SU-DHL-6 (cell line): ENCODE results near the gene TAOK2.

Source experiments
- EZH2phosphoT487 ChIP-seq: fragments of 200-600 bp; sonication (generic), shearing (Covaris generic); conservative IDR thresholded peaks from 2 replicates; pipeline ENCODE4 v1.6.1; 2018; ENCODE audit warnings: mild to moderate bottlenecking, antibody characterized with exemption, low read length, moderate library complexity, mixed read lengths
- TF ChIP-seq, protein P1 (sequence below): fragments of 200-600 bp; sonication (generic); IDR thresholded peaks from one replicate; pipeline ENCODE4 v1.5.1; 2017; ENCODE audit warnings: antibody characterized with exemption, mild to moderate bottlenecking, low read length, moderate library complexity; ENCODE audit not compliant: insufficient read depth, poor library complexity, severe bottlenecking

DNA sequence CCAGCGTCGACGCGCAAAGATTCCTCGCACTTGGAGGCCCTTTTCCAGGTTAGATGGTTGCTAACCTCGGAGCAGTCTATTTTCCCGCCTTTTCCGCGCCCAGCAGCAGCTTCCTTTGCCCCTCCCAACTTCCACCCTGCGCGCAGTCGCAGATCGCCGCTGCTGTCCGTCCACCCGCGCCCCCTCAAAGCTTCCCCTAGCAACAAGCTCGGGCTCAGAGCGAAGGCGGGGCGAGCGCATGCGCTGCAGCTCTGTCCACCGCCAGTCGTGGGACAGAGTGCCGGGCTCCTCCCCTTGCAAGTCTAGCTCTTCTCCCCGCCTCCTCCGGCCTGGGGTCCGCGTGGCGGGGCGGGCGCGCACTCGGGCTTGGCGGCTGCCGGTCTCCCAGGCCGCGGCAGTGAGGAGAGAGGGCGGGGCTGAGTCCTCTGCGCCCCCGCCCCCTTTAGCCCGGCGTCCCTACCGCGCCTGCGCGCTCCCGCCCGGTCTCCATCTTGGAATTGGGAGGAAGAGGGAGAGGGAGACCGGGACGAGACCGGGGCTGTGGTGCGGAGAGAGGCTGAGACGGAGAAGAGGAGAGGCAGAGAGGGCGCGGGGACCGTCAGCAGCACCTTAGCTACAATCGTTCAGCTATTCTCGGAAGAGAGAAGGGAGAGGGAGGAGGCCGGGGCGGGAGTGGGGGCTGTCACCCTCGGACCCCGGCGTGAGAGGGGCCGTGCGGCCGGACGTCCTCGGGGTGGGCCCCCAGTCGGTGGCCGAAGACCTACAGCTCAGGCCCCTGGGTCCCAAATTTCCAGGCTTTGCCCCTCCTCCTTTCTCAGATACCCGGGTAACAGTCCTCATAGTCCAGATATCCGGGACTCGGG lies at the start of gene TAOK2:
- TF ChIP-seq EZH2phosphoT487, result no peak
- TF ChIP-seq, protein P1, sequence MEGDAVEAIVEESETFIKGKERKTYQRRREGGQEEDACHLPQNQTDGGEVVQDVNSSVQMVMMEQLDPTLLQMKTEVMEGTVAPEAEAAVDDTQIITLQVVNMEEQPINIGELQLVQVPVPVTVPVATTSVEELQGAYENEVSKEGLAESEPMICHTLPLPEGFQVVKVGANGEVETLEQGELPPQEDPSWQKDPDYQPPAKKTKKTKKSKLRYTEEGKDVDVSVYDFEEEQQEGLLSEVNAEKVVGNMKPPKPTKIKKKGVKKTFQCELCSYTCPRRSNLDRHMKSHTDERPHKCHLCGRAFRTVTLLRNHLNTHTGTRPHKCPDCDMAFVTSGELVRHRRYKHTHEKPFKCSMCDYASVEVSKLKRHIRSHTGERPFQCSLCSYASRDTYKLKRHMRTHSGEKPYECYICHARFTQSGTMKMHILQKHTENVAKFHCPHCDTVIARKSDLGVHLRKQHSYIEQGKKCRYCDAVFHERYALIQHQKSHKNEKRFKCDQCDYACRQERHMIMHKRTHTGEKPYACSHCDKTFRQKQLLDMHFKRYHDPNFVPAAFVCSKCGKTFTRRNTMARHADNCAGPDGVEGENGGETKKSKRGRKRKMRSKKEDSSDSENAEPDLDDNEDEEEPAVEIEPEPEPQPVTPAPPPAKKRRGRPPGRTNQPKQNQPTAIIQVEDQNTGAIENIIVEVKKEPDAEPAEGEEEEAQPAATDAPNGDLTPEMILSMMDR, result no peak
